GM10847 (cell line): ENCODE measurements around the gene TUBG1.

Experiments used
- POLR2A ChIP-seq: IDR thresholded peaks from 2 replicates; pipeline ENCODE4 v1.6.1; 2011; ENCODE audit not compliant: insufficient read length; ENCODE audit errors: extremely low read depth

The TUBG1 gene

GRCh38 chr17:42609182-42609813, at the start of gene TUBG1, which contains the start of gene RETREG3:
Gene TUBG1, plus strand, starts transcription at chr17:42609683. Its CDS starts 55 bp downstream, at chr17:42609738.
Gene RETREG3, minus strand, starts transcription at chr17:42609374. Its CDS starts 50 bp downstream, at chr17:42609324.
- TF ChIP-seq POLR2A = peak; percentile 69

- TF ChIP-seq POLR2A = no peak
Observed at GRCh38 chr17:42560246-42560645, 49.2 kb upstream of the TUBG1 start.

DNA sequence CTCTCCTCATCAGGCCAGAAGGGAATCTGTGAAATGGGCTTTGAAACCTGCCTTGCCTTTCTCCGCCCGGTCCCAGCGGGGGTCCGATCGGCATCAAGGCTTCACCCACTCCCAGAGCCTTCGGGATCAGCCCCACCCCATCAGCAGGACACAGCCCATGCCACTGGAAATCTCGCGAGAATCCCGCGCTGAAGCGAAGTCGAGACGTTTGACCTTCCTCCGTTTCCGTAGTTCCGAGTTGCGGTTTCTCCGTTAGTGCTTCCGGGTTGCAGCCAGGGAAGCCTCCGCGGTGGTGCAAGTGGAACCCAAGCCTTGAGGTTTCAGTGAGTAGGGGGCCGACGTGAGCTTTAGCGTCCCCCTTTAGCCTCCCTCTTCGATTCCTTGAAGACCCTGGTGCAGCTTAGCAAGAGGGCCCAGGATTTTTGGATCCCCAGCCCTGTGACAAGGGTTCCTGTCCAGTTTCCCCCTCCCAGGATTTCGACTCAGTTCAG, 47.5 kb upstream of the TUBG1 start, which contains the start of gene COASY:
TSS of gene COASY (plus strand) at position 252 of the 491 bp plus-strand sequence. CDS start 475 bp downstream, outside the sequence.
- TF ChIP-seq POLR2A = peak; percentile 74

DNA sequence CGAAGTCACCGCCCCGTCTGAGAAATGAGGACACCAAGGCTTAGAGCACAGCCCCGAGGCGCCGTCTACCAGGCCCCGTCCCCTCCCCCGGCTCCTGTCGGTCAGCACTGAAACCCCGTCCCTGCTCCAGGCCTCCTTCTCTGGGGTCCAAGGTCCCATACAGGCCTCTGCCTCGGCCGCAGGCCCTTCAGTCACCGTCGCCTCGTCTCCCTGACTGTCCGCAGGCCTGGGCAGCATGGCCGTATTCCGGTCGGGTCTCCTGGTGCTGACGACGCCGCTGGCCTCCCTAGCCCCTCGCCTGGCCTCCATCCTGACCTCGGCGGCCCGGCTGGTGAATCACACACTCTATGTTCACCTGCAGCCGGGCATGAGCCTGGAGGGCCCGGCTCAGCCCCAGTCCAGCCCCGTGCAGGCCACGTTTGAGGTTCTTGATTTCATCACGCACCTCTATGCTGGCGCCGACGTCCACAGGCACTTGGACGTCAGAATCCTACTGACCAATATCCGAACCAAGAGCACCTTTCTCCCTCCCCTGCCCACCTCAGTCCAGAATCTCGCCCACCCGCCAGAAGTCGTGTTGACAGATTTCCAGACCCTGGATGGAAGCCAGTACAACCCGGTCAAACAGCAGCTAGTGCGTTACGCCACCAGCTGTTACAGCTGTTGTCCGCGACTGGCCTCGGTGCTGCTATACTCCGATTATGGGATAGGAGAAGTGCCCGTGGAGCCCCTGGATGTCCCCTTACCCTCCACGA, 46.9 kb upstream of the TUBG1 start:
- TF ChIP-seq POLR2A = no peak

GRCh38 chr17:42563143-42563509, 46.4 kb upstream of the TUBG1 start:
- no peak for TF ChIP-seq POLR2A

GRCh38 chr17:42563543-42563942, 45.9 kb upstream of the TUBG1 start:
- TF ChIP-seq POLR2A = no peak

DNA sequence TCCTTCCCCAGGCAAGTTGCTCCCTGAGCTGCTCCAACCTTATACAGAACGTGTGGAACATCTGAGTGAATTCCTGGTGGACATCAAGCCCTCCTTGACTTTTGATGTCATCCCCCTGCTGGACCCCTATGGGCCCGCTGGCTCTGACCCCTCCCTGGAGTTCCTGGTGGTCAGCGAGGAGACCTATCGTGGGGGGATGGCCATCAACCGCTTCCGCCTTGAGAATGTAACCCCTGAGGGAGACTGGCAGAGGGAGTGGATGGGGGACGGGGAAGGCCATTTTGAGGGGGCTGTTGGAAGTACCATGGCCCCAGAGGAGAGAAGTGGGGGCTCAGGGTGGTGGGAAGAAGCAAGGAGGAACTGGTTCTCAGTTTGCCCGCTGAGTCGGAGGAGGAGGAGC, 45.5 kb upstream of the TUBG1 start:
- no peak for TF ChIP-seq POLR2A

GRCh38 chr17:42564815-42565522, 44.5 kb upstream of the TUBG1 start:
- no peak for TF ChIP-seq POLR2A

DNA sequence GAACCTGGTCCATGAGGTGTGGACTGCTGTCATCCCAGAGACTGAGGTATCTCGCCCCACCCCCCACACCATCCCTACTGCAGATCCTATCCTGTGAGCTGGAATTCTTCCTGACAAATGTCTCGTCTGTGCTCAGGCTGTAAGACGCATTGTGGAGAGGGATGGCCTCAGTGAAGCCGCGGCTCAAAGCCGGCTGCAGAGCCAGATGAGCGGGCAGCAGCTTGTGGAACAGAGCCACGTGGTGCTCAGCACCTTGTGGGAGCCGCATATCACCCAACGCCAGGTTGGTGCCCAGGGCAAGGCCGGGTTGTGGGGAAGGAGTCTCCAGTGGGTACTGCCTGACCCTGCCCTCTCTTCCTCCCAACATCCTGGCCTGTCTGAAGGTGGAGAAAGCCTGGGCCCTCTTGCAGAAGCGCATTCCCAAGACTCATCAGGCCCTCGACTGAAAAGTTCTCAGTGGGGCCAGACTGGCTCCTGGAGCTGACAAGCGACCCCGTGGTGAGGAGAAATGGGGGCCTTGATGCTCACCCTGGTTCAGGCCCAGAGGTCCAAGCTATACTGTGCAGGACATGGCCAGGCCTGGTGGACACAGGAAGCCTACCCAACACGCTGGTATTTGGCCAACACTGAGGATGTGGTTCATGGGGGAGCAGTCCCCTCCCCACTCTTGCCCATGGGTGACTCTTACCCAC, 43.8 kb upstream of the TUBG1 start:
- TF ChIP-seq POLR2A = no peak

DNA sequence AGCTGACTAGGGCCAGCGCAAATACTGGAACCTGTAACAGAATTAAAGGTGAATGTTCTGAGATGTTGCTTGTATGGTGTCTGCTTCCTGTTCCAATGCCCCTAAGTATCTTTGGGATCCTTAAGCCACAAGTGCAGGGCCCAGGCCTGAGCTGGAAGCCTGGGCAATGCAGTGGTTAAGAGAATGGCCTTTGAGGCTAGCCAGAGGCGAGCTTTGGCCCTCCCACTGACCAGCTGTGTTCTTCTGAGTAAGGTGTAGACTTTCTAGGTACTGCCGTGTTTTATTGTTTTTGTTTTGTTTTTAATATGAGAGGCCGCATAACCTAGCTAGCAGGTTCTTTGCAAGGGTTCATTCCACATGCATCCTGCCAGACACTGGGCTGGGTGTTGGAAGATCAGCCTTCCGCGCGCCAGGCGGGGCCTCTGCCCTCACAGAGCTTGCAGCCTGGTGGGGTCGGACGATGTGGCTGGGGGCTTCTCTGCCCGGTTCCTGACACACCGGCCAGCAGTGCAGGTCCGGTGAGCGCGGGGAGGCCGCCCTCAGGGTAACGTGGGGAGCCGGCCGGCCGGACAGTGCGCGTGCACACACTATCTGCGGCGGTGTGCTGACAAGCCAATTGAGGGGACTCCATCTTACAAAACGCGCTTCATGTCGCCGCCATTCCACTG, 43.1 kb upstream of the TUBG1 start:
- TF ChIP-seq POLR2A = no peak

GRCh38 chr17:42566883-42567573, 42.5 kb upstream of the TUBG1 start, which contains the start of gene MLX:
Gene MLX, plus strand, starts transcription at chr17:42567100. Its CDS starts 25 bp downstream, at chr17:42567125.
- peak; percentile 49 for TF ChIP-seq POLR2A

GRCh38 chr17:42568341-42569111, 41.0 kb upstream of the TUBG1 start:
- TF ChIP-seq POLR2A = no peak
